Loucy (cell line): Measurements from ENCODE around the gene ABHD6.
"Not testable (repeated sequence)": the region's sequence is repeated elsewhere in the genome, so short reads cannot be mapped to it uniquely, and the experiment has no call there.

ENCODE experiments used
- EZH2phosphoT487 ChIP-seq: fragments of 200-600 bp; IDR thresholded peaks from 2 replicates; pipeline ENCODE4 v1.6.1; 2018; ENCODE audit warnings: antibody characterized with exemption, mild to moderate bottlenecking, moderate library complexity, borderline replicate concordance
- TF ChIP-seq, protein P1 (sequence below): fragments of 200-600 bp; sonication (generic); conservative IDR thresholded peaks from 2 replicates; pipeline ENCODE4 v1.5.1; 2014; ENCODE audit warnings: mild to moderate bottlenecking, antibody characterized with exemption, low read length

DNA sequence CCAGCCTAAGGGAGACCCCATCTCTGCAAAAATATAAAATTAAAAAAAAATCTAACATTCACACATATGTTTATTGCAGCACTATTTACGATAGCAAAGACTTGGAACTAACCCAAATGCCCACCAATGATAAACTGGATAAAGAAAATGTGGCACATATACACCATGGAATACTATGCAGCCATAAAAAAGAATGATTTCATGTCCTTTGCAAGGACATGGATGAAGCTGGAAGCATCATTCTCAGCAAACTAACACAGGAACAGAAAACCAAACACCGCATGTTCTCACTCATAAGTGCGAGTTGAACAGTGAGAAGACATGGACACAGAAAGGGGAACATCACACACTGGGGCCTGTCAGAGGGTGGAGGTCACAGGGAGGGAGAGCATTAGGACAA is 35.8 kb downstream of the ABHD6 start:
- TF ChIP-seq, protein P1, sequence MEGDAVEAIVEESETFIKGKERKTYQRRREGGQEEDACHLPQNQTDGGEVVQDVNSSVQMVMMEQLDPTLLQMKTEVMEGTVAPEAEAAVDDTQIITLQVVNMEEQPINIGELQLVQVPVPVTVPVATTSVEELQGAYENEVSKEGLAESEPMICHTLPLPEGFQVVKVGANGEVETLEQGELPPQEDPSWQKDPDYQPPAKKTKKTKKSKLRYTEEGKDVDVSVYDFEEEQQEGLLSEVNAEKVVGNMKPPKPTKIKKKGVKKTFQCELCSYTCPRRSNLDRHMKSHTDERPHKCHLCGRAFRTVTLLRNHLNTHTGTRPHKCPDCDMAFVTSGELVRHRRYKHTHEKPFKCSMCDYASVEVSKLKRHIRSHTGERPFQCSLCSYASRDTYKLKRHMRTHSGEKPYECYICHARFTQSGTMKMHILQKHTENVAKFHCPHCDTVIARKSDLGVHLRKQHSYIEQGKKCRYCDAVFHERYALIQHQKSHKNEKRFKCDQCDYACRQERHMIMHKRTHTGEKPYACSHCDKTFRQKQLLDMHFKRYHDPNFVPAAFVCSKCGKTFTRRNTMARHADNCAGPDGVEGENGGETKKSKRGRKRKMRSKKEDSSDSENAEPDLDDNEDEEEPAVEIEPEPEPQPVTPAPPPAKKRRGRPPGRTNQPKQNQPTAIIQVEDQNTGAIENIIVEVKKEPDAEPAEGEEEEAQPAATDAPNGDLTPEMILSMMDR, result not testable (repeated sequence)
- TF ChIP-seq EZH2phosphoT487, result not testable (repeated sequence)
